GM12891 (cell line): Measurements from ENCODE around the gene EMILIN2.

Experiments
- PAX5 ChIP-seq: IDR thresholded peaks from 2 replicates; pipeline ENCODE4 v1.6.1; 2011; ENCODE audit warnings: low read length, moderate library complexity, mild to moderate bottlenecking; ENCODE audit not compliant: insufficient read depth, severe bottlenecking
- POLR2A ChIP-seq: IDR thresholded peaks from 2 replicates; pipeline ENCODE4 v1.6.1; 2011; ENCODE audit warnings: low read depth, low read length, control low read depth
- POLR2AphosphoS5 ChIP-seq: IDR thresholded peaks from 2 replicates; pipeline ENCODE4 v1.6.1; 2011; ENCODE audit warnings: low read depth, low read length, control low read depth
- TAF1 ChIP-seq: IDR thresholded peaks from 2 replicates; pipeline ENCODE4 v1.6.1; 2011; ENCODE audit warnings: low read depth, low read length, control low read depth

- no peak for TF ChIP-seq TAF1
- no peak for TF ChIP-seq POLR2A
- no peak for TF ChIP-seq PAX5
- TF ChIP-seq POLR2AphosphoS5, result no peak
These were observed 46.9 kb downstream of the EMILIN2 start for GRCh38 chr18:2893676-2894075.
